ENCODE data around the gene G6PD. TPM values are rescaled to one million over a fixed set of nuclear protein-coding genes. Genes with fewer than 3 reads are reported as not detected.

The G6PD gene
- total RNA-seq, 4 donors from 2014 or later, result 14.0 to 65.2 (median 43.1) TPM

GRCh38 chrX:154519389-154519788, 27.3 kb downstream of the G6PD start:
- no peaks in the 10 kb centered on the region for H3K36me3 ChIP-seq
- H3K27me3 ChIP-seq, result no peaks in the 10 kb centered on the region
- H3K4me1 ChIP-seq, result peaks cover 0 to 11% (median 0%) of the 10 kb centered on the region in 4 donors
- no peak for DNase-seq
- H3K27ac ChIP-seq, result no peak overlapping the region
- TF ChIP-seq POLR2A (IDR thresholded peaks at IDR 0.05), result no peak
- TF ChIP-seq CTCF (IDR thresholded peaks at IDR 0.05), result no peak
- no peaks in the 10 kb centered on the region for H3K9me3 ChIP-seq
- H3K4me3 ChIP-seq, result no peak overlapping the region

GRCh38 chrX:154517101-154517781, 29.4 kb downstream of the G6PD start:
- Histone ChIP-seq H3K27me3 (no peaks in the 10 kb centered on the region), H3K4me3 (peak overlapping the region; percentile 60 to 85 (median 78)), H3K27ac (peak overlapping the region; percentile 84 to 98 (median 91)), H3K9me3 (no peaks in the 10 kb centered on the region), H3K36me3 (no peaks in the 10 kb centered on the region), H3K4me1 (peaks cover 0 to 11% (median 0%) of the 10 kb centered on the region in 4 donors)
- TF ChIP-seq CTCF (IDR thresholded peaks at IDR 0.05), result no peak
- no peak for TF ChIP-seq POLR2A (IDR thresholded peaks at IDR 0.05)
- DNase-seq, result no peak

GRCh38 chrX:154516656-154517100, 30.0 kb downstream of the G6PD start:
- Histone ChIP-seq H3K27ac (peak overlapping the region; percentile 84 to 98 (median 91)), H3K4me1 (peaks cover 0 to 11% (median 0%) of the 10 kb centered on the region in 4 donors), H3K36me3 (no peaks in the 10 kb centered on the region), H3K9me3 (no peaks in the 10 kb centered on the region), H3K4me3 (peak overlapping the region; percentile 60 to 85 (median 78)), H3K27me3 (no peaks in the 10 kb centered on the region)
- no peak for DNase-seq
- TF ChIP-seq POLR2A (IDR thresholded peaks at IDR 0.05), result no peak
- no peak for TF ChIP-seq CTCF (IDR thresholded peaks at IDR 0.05)

- Histone ChIP-seq H3K27me3 (no peaks in the 10 kb centered on the region), H3K27ac (peak within 1 kb of the TSS; percentile 85 to 98 (median 94)), H3K36me3 (no peaks in the 10 kb centered on the region), H3K9me3 (no peaks in the 10 kb centered on the region), H3K4me1 (peaks cover 0 to 11% (median 0%) of the 10 kb centered on the region in 4 donors), H3K4me3 (peak within 1 kb of the TSS; percentile 60 to 85 (median 78))
- DNase-seq, result peak; percentile 91 to 97 (median 95)
- TF ChIP-seq CTCF (IDR thresholded peaks at IDR 0.05), result no peak
- peak; percentile 57 to 58 for TF ChIP-seq POLR2A (IDR thresholded peaks at IDR 0.05)
Observed at GRCh38 chrX:154515966-154516655, 30.5 kb downstream of the G6PD start, which contains the start of gene FAM3A. TSS of gene FAM3A (minus strand) at chrX:154516232. CDS start at chrX:154515772, 460 bp downstream.

GRCh38 chrX:154515090-154515965, 31.3 kb downstream of the G6PD start:
- H3K27ac ChIP-seq, result peak overlapping the region; percentile 85 to 98 (median 94)
- peaks cover 0 to 11% (median 0%) of the 10 kb centered on the region in 4 donors for H3K4me1 ChIP-seq
- TF ChIP-seq POLR2A (IDR thresholded peaks at IDR 0.05) (peak; percentile 62 to 64), CTCF (IDR thresholded peaks at IDR 0.05) (no peak)
- peak overlapping the region; percentile 60 to 85 (median 78) for H3K4me3 ChIP-seq
- no peaks in the 10 kb centered on the region for H3K9me3 ChIP-seq
- H3K36me3 ChIP-seq, result no peaks in the 10 kb centered on the region
- H3K27me3 ChIP-seq, result no peaks in the 10 kb centered on the region
- peak; percentile 46 to 75 (median 63) for DNase-seq
